Measurements from ENCODE around the gene CFHR2.
"Not testable (repeated sequence)": the region's sequence is repeated elsewhere in the genome, so short reads cannot be mapped to it uniquely, and the experiment has no call there.

Gene CFHR2

GRCh38 chr1:196910215-196910614 lies 33.3 kb upstream of the CFHR2 start:
- H4K20me1 ChIP-seq (ENCODE audit: low read depth, low read length) = no peaks in the 10 kb centered on the region
- H3K79me2 ChIP-seq (ENCODE audit: insufficient read depth, low read length) = no peaks in the 10 kb centered on the region
- H3K9me2 ChIP-seq (replicated peaks; ENCODE audit: insufficient read depth, low read length) = no peaks in the 10 kb centered on the region
- H3K36me3 ChIP-seq (ENCODE audit: low read length) = no peaks in the 10 kb centered on the region
- TF ChIP-seq CTCF (IDR thresholded peaks at IDR 0.05; ENCODE audit: insufficient read depth, low read length, poor library complexity, severe bottlenecking) (no peak), EZH2phosphoT487 (conservative IDR thresholded peaks at IDR 0.05; ENCODE audit: low read length) (no peak)
- no peaks in the 10 kb centered on the region for H3K9me3 ChIP-seq (ENCODE audit: insufficient read depth, low read length)
- H3K27ac ChIP-seq (ENCODE audit: low read depth, low read length) = no peak overlapping the region
- no peak overlapping the region for H3K9ac ChIP-seq (ENCODE audit: low read length)
- no peaks in the 10 kb centered on the region for H3F3A ChIP-seq (ENCODE audit: insufficient read depth)
- H3K4me2 ChIP-seq (ENCODE audit: low read depth, low read length, poor library complexity, severe bottlenecking) = no peak overlapping the region
- no peak overlapping the region for H3K4me3 ChIP-seq (ENCODE audit: insufficient read depth, low read length, poor library complexity, severe bottlenecking)
- no peaks in the 10 kb centered on the region for H3K27me3 ChIP-seq (ENCODE audit: low read length)
- H2AFZ ChIP-seq (ENCODE audit: low read depth, low read length, severe bottlenecking) = no peak overlapping the region

GRCh38 chr1:196912283-196912682 lies 31.3 kb upstream of the CFHR2 start:
- H3K36me3 ChIP-seq (ENCODE audit: low read length); H3K9ac ChIP-seq (ENCODE audit: low read length); H3K9me3 ChIP-seq (ENCODE audit: insufficient read depth, low read length); H3F3A ChIP-seq (ENCODE audit: insufficient read depth); H2AFZ ChIP-seq (ENCODE audit: low read depth, low read length, severe bottlenecking); H3K9me2 ChIP-seq (replicated peaks; ENCODE audit: insufficient read depth, low read length); H3K27me3 ChIP-seq (ENCODE audit: low read length); H3K4me3 ChIP-seq (ENCODE audit: insufficient read depth, low read length, poor library complexity, severe bottlenecking); H4K20me1 ChIP-seq (ENCODE audit: low read depth, low read length); H3K4me2 ChIP-seq (ENCODE audit: low read depth, low read length, poor library complexity, severe bottlenecking); H3K79me2 ChIP-seq (ENCODE audit: insufficient read depth, low read length); H3K27ac ChIP-seq (ENCODE audit: low read depth, low read length): not testable (repeated sequence)

- not testable (repeated sequence) for H3K9me3 ChIP-seq (ENCODE audit: insufficient read depth, low read length); H2AFZ ChIP-seq (ENCODE audit: low read depth, low read length, severe bottlenecking); H3K36me3 ChIP-seq (ENCODE audit: low read length); H3K9ac ChIP-seq (ENCODE audit: low read length); H3K4me3 ChIP-seq (ENCODE audit: insufficient read depth, low read length, poor library complexity, severe bottlenecking); H3K9me2 ChIP-seq (replicated peaks; ENCODE audit: insufficient read depth, low read length); H3K27ac ChIP-seq (ENCODE audit: low read depth, low read length); H3K79me2 ChIP-seq (ENCODE audit: insufficient read depth, low read length); H3F3A ChIP-seq (ENCODE audit: insufficient read depth); H4K20me1 ChIP-seq (ENCODE audit: low read depth, low read length); H3K4me2 ChIP-seq (ENCODE audit: low read depth, low read length, poor library complexity, severe bottlenecking); H3K27me3 ChIP-seq (ENCODE audit: low read length)
These were observed 16.7 kb upstream of the CFHR2 start for GRCh38 chr1:196926839-196927238.

GRCh38 chr1:196932853-196933252 lies 10.7 kb upstream of the CFHR2 start:
- not testable (repeated sequence) for H3K4me2 ChIP-seq (ENCODE audit: low read depth, low read length, poor library complexity, severe bottlenecking); H3F3A ChIP-seq (ENCODE audit: insufficient read depth); H2AFZ ChIP-seq (ENCODE audit: low read depth, low read length, severe bottlenecking); H3K36me3 ChIP-seq (ENCODE audit: low read length); H4K20me1 ChIP-seq (ENCODE audit: low read depth, low read length); H3K4me3 ChIP-seq (ENCODE audit: insufficient read depth, low read length, poor library complexity, severe bottlenecking); H3K9me2 ChIP-seq (replicated peaks; ENCODE audit: insufficient read depth, low read length); H3K27ac ChIP-seq (ENCODE audit: low read depth, low read length); H3K9me3 ChIP-seq (ENCODE audit: insufficient read depth, low read length); H3K79me2 ChIP-seq (ENCODE audit: insufficient read depth, low read length); H3K9ac ChIP-seq (ENCODE audit: low read length); H3K27me3 ChIP-seq (ENCODE audit: low read length)

GRCh38 chr1:196933531-196934189 lies 9.9 kb upstream of the CFHR2 start:
- Histone ChIP-seq H3K36me3 (ENCODE audit: low read length) (no peaks in the 10 kb centered on the region), H4K20me1 (ENCODE audit: low read depth, low read length) (no peaks in the 10 kb centered on the region), H3F3A (ENCODE audit: insufficient read depth) (no peaks in the 10 kb centered on the region), H3K4me3 (ENCODE audit: insufficient read depth, low read length, poor library complexity, severe bottlenecking) (no peak overlapping the region), H3K79me2 (ENCODE audit: insufficient read depth, low read length) (no peaks in the 10 kb centered on the region), H3K4me2 (ENCODE audit: low read depth, low read length, poor library complexity, severe bottlenecking) (no peak overlapping the region), H3K9me3 (ENCODE audit: insufficient read depth, low read length) (no peaks in the 10 kb centered on the region), H3K27ac (ENCODE audit: low read depth, low read length) (no peak overlapping the region), H3K9me2 (replicated peaks; ENCODE audit: insufficient read depth, low read length) (no peaks in the 10 kb centered on the region), H3K27me3 (ENCODE audit: low read length) (no peaks in the 10 kb centered on the region), H3K9ac (ENCODE audit: low read length) (no peak overlapping the region), H2AFZ (ENCODE audit: low read depth, low read length, severe bottlenecking) (no peak overlapping the region)
- TF ChIP-seq CTCF (IDR thresholded peaks at IDR 0.05; ENCODE audit: insufficient read depth, low read length, poor library complexity, severe bottlenecking) = no peak

GRCh38 chr1:196941474-196941873 lies 2.1 kb upstream of the CFHR2 start:
- H3F3A ChIP-seq (ENCODE audit: insufficient read depth); H3K36me3 ChIP-seq (ENCODE audit: low read length); H3K9me3 ChIP-seq (ENCODE audit: insufficient read depth, low read length); H3K4me2 ChIP-seq (ENCODE audit: low read depth, low read length, poor library complexity, severe bottlenecking); H3K9me2 ChIP-seq (replicated peaks; ENCODE audit: insufficient read depth, low read length); H2AFZ ChIP-seq (ENCODE audit: low read depth, low read length, severe bottlenecking); H3K79me2 ChIP-seq (ENCODE audit: insufficient read depth, low read length); H3K27me3 ChIP-seq (ENCODE audit: low read length); H3K27ac ChIP-seq (ENCODE audit: low read depth, low read length); H3K4me3 ChIP-seq (ENCODE audit: insufficient read depth, low read length, poor library complexity, severe bottlenecking); H3K9ac ChIP-seq (ENCODE audit: low read length); H4K20me1 ChIP-seq (ENCODE audit: low read depth, low read length): not testable (repeated sequence)
